Measurements from ENCODE around the gene PLEKHG7.
"Not testable (repeated sequence)": the region's sequence is repeated elsewhere in the genome, so short reads cannot be mapped to it uniquely, and the experiment has no call there.

Gene PLEKHG7, protein sequence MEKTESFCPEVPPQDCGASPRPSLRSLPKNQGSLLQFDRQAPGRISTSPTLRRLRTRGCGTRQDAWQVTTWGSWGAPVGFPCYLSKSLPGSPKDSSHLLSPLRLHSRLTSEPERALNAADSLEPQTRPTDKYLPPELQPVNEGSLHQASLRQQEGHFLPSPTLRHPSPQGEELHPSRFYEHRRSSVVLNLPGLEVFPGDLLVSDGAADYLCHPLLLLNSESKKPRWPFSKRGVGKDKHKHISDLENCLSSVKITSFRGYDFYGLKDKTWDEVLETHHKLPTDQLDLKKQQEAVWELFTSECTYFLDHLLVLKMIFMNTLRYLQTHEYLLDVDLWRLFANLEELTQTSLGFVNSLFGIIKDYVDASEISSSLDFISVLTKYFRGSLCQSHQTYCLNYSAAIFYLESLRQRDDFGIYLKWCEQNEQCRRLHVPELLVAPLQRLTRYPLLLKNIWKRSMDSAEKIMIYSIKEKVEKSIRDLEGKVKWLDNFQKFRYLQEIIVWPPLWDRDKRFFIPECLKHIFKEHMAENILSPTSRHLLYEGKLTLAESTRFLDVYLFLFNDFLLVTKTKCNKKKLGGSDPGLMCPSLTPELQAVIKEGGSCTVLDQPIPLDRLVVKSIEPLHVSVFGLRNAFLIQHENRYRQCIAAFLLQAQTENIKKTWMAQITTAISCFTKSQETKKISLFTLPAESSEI

DNA sequence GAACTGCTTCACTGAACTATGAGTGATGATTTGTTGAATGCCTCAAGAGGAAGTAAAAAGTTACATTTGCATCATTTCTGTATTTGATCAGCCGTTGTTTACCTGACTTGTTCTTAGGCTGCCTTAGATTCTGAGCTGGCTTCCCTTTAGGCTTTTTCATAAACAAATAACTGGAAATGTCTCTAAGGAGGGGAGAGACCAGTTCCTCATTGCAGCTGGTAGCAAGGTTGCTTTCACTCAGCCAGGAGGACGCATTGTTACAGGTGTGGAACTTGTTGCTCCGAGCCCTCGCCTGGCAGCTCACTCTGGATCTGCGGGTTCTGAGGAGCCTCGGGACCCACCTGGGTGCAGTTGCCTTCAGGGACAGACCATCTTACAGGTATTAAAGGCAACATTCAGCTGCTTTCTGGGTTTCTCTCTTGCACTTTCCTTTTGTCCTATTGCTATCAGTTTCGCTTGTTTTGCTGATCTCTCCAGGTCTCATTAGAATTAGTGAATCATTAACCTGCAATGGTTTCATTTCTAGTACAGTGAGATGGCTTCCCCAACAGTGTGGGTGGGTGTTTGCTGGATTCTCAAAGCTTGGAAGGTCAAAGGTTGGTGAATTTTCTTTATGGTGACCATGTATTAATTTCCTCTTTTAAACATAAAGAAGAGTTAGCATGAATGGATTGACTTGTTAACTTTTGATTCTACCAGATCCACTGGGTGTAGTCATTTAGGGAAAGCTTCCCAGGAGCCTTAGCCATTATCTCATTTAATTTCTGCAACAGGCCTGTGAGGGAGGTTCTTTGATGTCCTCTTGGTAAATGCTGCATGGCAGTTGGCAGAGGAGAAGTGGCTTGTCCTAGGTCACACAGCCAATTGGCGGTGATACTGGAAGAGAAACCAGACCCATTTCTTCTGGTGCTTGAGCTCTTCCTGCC lies at the start of gene PLEKHG7:
TSS of gene PLEKHG7 (plus strand) at position 236 of the 926 bp plus-strand sequence. CDS start 3,643 bp downstream, outside the sequence.
- Mint-ChIP-seq H3K4me1 (ENCODE audit: low read depth) (peaks cover 15% of the 10 kb centered on the region), H3K9me3 (no peaks in the 10 kb centered on the region), H3K4me3 (no peak within 1 kb of the TSS), H3K27ac (no peak within 1 kb of the TSS), H3K27me3 (no peaks in the 10 kb centered on the region), H3K36me3 (ENCODE audit: low read depth) (no peaks in the 10 kb centered on the region)

DNA sequence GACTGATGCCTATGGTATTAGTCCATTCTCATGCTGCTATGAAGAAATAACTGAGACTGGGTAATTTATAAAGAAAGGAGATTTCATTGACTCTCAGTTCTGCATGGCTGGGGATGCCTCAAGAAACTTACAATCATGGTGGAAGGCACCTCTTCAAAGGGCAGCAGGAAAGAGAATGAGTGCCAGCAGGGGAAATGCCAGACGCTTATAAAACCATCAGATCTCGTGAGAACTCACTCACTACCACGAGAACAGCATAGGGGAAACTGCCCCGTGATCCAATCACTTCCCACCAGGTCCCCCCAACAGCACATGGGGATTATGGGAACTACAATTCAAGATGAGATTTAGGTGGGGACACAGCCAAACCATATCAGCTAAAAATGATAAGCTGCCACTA lies 48.5 kb upstream of the PLEKHG7 start:
- not testable (repeated sequence) for H3K27ac Mint-ChIP-seq; H3K9me3 Mint-ChIP-seq; H3K4me3 Mint-ChIP-seq; H3K36me3 Mint-ChIP-seq (ENCODE audit: low read depth); H3K4me1 Mint-ChIP-seq (ENCODE audit: low read depth); H3K27me3 Mint-ChIP-seq

DNA sequence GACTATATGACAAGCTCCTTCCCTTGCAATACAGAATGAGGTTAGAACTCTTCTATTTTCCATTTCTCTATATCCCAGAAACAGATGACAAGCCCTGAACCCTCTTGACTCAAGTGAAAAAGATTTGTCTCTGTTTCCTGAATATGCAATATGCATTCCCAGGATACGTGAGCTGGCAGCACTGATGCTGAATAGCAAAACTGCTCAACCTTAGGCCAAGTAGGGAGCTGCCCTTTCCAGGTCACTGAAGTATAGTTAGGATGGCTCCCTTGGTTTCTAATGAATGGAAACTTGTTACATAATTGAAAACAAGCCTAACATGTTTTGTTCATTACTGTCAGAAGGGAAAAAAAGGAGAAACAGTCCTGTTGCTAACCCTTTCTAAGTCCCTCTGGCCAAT lies 47.9 kb upstream of the PLEKHG7 start:
- peaks cover 4% of the 10 kb centered on the region for H3K27me3 Mint-ChIP-seq
- H3K4me1 Mint-ChIP-seq (ENCODE audit: low read depth): peaks cover 3% of the 10 kb centered on the region
- H3K36me3 Mint-ChIP-seq (ENCODE audit: low read depth): no peaks in the 10 kb centered on the region
- no peak overlapping the region for H3K4me3 Mint-ChIP-seq
- H3K27ac Mint-ChIP-seq: no peak overlapping the region
- no peaks in the 10 kb centered on the region for H3K9me3 Mint-ChIP-seq

DNA sequence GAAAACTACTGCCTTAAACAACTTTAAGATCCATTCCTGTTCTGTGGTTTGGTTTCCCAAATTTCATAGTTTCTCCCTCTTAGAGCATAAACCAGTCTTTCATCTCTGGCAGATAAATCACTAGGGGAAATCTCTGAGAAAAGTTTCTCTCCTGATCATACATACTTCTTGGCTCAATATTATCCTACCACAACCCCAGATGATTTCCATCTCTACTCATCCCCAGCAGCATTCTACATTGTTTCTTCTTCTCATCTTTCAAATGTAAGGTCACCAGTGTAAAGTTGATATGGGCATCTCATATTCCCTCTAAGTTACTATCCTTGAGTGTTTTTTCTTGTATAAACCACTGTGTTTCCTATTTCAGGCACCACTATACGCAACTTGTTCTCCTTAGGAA lies 45.9 kb upstream of the PLEKHG7 start:
- H3K27ac Mint-ChIP-seq: no peak overlapping the region
- H3K36me3 Mint-ChIP-seq (ENCODE audit: low read depth): no peaks in the 10 kb centered on the region
- no peaks in the 10 kb centered on the region for H3K4me1 Mint-ChIP-seq (ENCODE audit: low read depth)
- H3K27me3 Mint-ChIP-seq: peaks cover under 1% of the 10 kb centered on the region
- no peak overlapping the region for H3K4me3 Mint-ChIP-seq
- H3K9me3 Mint-ChIP-seq: no peaks in the 10 kb centered on the region

DNA sequence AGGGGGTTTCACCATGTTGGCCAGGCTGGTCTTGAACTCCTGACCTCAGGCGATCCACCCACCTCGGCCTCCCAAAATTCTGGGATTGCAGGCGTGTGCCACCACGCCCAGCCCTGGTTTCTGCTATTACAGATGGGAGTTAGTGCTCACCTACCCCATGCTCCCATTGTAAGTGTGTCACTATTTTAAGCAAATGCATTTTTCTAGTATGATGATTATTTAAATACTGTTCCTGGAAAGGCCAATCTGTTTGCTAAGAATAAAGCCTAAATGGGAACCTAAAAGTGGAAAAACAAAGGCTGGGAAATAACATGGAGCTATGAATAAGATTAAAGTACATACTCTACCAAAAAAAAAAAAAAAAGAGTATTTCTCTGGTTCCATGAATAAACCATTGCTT lies 45.0 kb upstream of the PLEKHG7 start:
- H3K27ac Mint-ChIP-seq: no peak overlapping the region
- H3K27me3 Mint-ChIP-seq: no peaks in the 10 kb centered on the region

DNA sequence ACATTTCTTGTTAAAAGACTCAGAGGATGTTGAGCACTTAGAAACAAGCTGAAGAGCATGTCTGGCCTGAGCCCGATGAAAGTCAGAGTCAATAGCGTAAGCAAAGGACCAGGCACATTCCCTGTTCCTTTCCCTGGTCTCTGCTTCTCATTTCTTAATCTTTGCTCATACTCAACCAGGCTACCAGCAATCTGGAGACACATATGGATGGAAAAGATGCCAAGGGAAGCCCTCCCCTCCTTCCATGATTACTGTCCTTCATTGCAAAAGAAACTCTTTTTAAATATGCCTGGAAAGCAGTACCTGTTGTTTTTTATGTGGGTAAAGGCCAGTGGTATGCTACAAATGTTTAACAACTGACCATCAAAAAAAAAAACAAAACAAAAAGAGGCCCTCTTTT lies 44.2 kb upstream of the PLEKHG7 start:
- no peaks in the 10 kb centered on the region for H3K27me3 Mint-ChIP-seq
- no peaks in the 10 kb centered on the region for H3K4me1 Mint-ChIP-seq (ENCODE audit: low read depth)
- H3K36me3 Mint-ChIP-seq (ENCODE audit: low read depth): no peaks in the 10 kb centered on the region
- no peak overlapping the region for H3K4me3 Mint-ChIP-seq
- peaks cover 3% of the 10 kb centered on the region for H3K9me3 Mint-ChIP-seq
- no peak overlapping the region for H3K27ac Mint-ChIP-seq

More for the DNA sequence above, 45.0 kb upstream of the PLEKHG7 start:
- Mint-ChIP-seq H3K9me3 (peaks cover 2% of the 10 kb centered on the region), H3K4me3 (no peak overlapping the region), H3K4me1 (ENCODE audit: low read depth) (no peaks in the 10 kb centered on the region), H3K36me3 (ENCODE audit: low read depth) (no peaks in the 10 kb centered on the region)

DNA sequence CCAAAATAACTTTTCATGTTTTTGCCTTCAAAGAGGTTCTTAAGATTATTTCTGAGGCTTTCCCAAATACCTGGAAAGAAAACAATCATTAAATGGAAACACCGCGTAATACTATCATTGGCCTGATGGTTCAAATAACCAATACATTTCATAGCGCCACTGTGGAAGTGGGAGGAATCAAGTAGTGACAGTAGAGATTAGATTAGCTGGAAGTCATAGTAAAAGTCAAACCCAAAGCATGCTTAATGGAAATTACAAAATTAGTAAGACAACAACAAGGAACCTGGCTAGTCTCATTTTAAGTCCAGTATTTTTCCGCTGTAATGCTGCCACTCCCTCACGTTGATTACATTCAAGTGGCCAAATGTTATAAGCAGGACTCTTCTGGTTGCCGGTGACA lies 41.5 kb upstream of the PLEKHG7 start:
- Mint-ChIP-seq H3K4me3 (no peak overlapping the region), H3K9me3 (peaks cover 3% of the 10 kb centered on the region), H3K36me3 (ENCODE audit: low read depth) (no peaks in the 10 kb centered on the region), H3K27ac (no peak overlapping the region), H3K27me3 (peaks cover 5% of the 10 kb centered on the region), H3K4me1 (ENCODE audit: low read depth) (no peaks in the 10 kb centered on the region)

DNA sequence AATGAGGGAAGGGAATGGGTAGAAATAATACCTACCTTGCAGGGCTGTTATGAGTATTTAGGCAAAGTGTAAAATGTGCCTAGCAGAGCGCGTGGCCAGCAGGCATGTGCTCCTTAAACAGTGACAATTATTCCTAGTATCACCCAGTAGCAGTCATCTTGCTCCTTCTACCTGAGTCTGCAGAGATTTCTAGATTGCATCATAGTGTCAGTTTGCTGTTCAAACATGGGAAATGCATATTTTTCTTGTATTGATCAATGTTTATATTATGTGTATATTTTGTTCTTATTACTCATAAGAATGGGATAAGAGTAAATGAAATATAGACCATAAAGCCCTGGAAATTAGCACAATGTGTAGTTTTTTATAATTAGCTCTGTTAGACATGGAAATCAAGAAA lies 37.3 kb upstream of the PLEKHG7 start:
- no peak overlapping the region for H3K27ac Mint-ChIP-seq
- peaks cover 5% of the 10 kb centered on the region for H3K27me3 Mint-ChIP-seq
- H3K4me1 Mint-ChIP-seq (ENCODE audit: low read depth): no peaks in the 10 kb centered on the region
- peaks cover 3% of the 10 kb centered on the region for H3K9me3 Mint-ChIP-seq
- no peaks in the 10 kb centered on the region for H3K36me3 Mint-ChIP-seq (ENCODE audit: low read depth)
- no peak overlapping the region for H3K4me3 Mint-ChIP-seq

DNA sequence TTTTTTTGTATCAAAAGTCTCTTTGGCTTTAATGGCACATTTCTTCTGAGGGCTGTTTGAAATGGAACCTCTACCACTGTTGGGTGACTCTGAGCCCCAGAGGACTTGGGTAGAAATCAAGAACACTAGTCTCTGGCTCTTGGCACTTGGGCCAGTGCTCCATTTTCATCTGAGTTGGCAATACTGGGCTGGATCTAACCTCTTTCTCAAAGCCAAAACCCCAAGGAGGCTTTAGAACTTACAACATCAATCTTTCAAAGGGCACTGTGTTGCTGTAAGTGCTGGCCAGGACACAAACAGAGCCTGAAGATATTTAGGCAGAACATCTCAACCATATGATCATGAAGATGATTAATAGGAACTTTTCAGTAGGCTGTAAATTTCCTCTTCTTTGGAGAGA lies 34.0 kb upstream of the PLEKHG7 start:
- Mint-ChIP-seq H3K4me1 (ENCODE audit: low read depth) (no peaks in the 10 kb centered on the region), H3K36me3 (ENCODE audit: low read depth) (no peaks in the 10 kb centered on the region), H3K4me3 (no peak overlapping the region), H3K9me3 (no peaks in the 10 kb centered on the region), H3K27ac (no peak overlapping the region), H3K27me3 (peaks cover 5% of the 10 kb centered on the region)

DNA sequence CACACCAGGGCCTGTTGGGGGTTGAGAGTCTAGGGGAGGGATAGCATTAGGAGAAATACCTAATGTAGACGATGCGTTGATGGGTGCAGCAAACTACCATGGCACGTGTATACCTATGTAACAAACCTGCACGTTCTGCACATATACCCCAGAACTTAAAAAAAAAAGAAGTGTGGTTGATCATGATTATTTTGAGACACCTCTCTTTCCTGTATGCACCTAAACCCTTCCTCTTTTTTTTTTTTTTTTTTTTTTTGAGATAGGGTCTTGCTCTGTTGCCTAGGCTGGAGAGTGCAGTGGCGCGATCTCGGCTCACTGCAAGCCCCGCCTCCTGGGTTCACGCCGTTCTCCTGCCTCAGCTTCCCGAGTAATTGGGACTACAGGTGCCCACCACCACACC lies 31.3 kb upstream of the PLEKHG7 start:
- not testable (repeated sequence) for H3K27me3 Mint-ChIP-seq; H3K9me3 Mint-ChIP-seq; H3K4me1 Mint-ChIP-seq (ENCODE audit: low read depth); H3K27ac Mint-ChIP-seq; H3K36me3 Mint-ChIP-seq (ENCODE audit: low read depth); H3K4me3 Mint-ChIP-seq

DNA sequence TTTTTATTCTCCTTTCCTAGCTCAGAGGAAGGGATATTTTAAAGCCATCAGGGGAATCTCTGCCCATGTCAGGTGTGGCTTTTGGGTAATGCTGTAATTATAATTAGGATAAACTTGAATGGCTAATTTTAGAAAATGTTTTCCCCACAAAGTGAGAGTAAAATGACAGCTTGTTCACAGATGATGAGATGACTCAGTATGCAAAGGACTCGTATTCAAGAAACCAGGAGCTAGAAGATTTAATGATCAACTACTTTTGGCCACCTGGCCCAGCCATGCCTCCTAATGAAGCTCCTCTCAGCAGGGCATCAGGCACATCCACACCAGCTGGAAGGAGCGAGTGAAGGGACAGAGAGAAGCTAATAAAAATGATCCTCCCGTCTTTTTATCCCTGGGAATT lies 29.0 kb upstream of the PLEKHG7 start:
- Mint-ChIP-seq H3K4me3 (no peak overlapping the region), H3K27me3 (no peaks in the 10 kb centered on the region), H3K27ac (no peak overlapping the region), H3K9me3 (no peaks in the 10 kb centered on the region), H3K36me3 (ENCODE audit: low read depth) (no peaks in the 10 kb centered on the region), H3K4me1 (ENCODE audit: low read depth) (no peaks in the 10 kb centered on the region)

DNA sequence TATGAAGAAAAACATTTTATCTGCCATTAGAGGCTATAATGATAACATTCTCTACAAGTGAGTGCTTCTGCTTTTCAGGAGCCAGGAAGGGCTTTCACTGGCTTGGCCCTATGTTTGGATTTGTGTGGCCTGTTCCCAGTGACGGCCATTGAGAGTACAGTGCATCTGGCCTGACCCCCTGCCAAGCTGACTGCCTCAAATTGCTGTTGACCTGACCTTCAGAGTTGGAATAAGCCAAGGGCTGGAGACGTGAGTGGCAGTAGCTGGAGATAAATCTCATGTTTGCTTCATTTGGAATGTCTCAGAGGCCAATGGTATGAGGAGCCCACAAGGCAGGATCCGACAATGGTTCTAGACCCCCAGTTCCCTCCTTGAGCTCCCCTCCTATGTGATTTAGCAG lies 28.3 kb upstream of the PLEKHG7 start:
- H3K27ac Mint-ChIP-seq: no peak overlapping the region
- H3K4me1 Mint-ChIP-seq (ENCODE audit: low read depth): no peaks in the 10 kb centered on the region
- no peak overlapping the region for H3K4me3 Mint-ChIP-seq
- no peaks in the 10 kb centered on the region for H3K36me3 Mint-ChIP-seq (ENCODE audit: low read depth)
- no peaks in the 10 kb centered on the region for H3K9me3 Mint-ChIP-seq
- no peaks in the 10 kb centered on the region for H3K27me3 Mint-ChIP-seq

DNA sequence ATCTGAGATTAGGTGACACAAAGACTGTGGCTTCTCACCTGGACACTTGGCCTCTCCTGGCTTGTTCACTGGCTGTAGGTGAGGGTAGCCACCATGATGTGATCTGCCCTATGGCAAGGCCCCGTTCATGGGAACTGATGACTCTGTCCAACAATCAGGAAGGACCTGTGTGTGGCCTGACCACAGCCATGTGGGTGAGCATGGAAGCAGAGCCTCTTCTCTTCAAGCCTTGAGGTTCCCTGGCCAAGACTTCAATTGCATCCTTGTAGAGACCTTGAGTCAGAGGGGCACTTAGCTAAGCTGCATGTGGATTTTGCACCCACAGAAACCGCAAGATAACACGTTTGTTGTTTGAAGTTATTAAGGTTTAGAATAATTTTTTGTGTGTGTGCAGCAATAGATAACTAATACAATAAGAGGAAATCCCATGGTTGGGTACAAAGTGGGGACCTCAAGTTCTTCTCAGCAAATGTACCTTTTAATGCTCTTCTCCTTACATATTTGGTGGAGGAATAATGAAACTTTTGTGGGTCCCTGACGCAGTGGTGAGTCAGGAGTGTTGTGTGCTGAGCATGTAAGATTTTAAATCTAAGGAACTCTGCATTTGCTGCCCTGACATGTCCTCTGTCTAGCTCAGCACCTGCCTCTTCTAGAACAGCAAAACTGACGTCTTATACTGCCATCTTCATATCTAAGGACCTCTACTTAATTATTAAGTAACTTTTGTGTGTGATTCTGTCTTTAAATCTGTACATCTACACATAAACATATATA lies 27.5 kb upstream of the PLEKHG7 start:
- no peaks in the 10 kb centered on the region for H3K9me3 Mint-ChIP-seq
- no peaks in the 10 kb centered on the region for H3K4me1 Mint-ChIP-seq (ENCODE audit: low read depth)
- H3K36me3 Mint-ChIP-seq (ENCODE audit: low read depth): no peaks in the 10 kb centered on the region
- no peak overlapping the region for H3K27ac Mint-ChIP-seq
- no peaks in the 10 kb centered on the region for H3K27me3 Mint-ChIP-seq
- no peak overlapping the region for H3K4me3 Mint-ChIP-seq

DNA sequence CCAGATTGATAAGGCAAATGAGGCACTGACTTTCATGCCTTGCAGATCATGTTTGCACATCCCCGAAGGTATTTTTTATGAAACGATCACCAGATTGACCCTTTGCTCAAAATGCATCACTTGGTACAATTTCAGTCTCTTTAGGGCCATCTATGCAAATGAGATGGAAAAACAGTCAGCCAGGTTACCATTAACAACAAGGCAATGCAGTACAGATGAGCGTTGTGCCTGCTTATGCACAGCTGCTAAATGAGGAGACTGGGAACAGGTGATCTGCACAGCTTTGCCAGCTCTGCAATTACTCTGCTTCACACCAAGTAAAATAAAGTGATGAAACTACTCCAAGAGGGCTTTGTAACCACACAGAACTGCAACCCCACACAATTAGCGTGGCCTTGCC lies 26.1 kb upstream of the PLEKHG7 start:
- no peaks in the 10 kb centered on the region for H3K9me3 Mint-ChIP-seq
- no peaks in the 10 kb centered on the region for H3K27me3 Mint-ChIP-seq
- no peak overlapping the region for H3K27ac Mint-ChIP-seq
- no peaks in the 10 kb centered on the region for H3K4me1 Mint-ChIP-seq (ENCODE audit: low read depth)
- no peaks in the 10 kb centered on the region for H3K36me3 Mint-ChIP-seq (ENCODE audit: low read depth)
- no peak overlapping the region for H3K4me3 Mint-ChIP-seq
